Measurements from ENCODE around the gene PRKG1. TPM values are rescaled to one million over a fixed set of nuclear protein-coding genes. Genes with fewer than 3 reads are reported as not detected.

The PRKG1 gene
- total RNA-seq, 1 experiment from 2014 or later: 0.21 TPM

- H3K4me3 Mint-ChIP-seq (ENCODE audit: low read depth, unreplicated experiment): no peak overlapping the region
- BruUV-seq (replicated peaks): no TSS peak
- intact Hi-C loops (cut with micrococcal nuclease; ENCODE audit: unreplicated experiment): no loop called here
- DNase-seq: no peak
- no peaks in the 10 kb centered on the region for H3K4me1 Mint-ChIP-seq (ENCODE audit: low read depth, unreplicated experiment)
- no peaks in the 10 kb centered on the region for H3K36me3 Mint-ChIP-seq (ENCODE audit: insufficient read depth, unreplicated experiment)
- no peak for TF ChIP-seq CTCF (IDR thresholded peaks at IDR 0.05; ENCODE audit: unreplicated experiment)
- no peaks in the 10 kb centered on the region for H3K9me3 Mint-ChIP-seq (ENCODE audit: low read depth, unreplicated experiment)
- H3K27me3 Mint-ChIP-seq (ENCODE audit: unreplicated experiment): peaks cover 19% of the 10 kb centered on the region
- no peak overlapping the region for H3K27ac Mint-ChIP-seq (ENCODE audit: unreplicated experiment)
- CTCF ChIA-PET: no interaction called here
These were observed 911.0 kb downstream of the PRKG1 start for GRCh38 chr10:51985336-51985735.

GRCh38 chr10:51986516-51986915, 912.2 kb downstream of the PRKG1 start:
- intact Hi-C loops (cut with micrococcal nuclease; ENCODE audit: unreplicated experiment): no loop called here
- H3K4me3 Mint-ChIP-seq (ENCODE audit: low read depth, unreplicated experiment): no peak overlapping the region

GRCh38 chr10:51993475-51993874, 919.2 kb downstream of the PRKG1 start:
- CTCF ChIA-PET: no interaction called here
- TF ChIP-seq CTCF (IDR thresholded peaks at IDR 0.05; ENCODE audit: unreplicated experiment): no peak
- no TSS peak for BruUV-seq (replicated peaks)
- Mint-ChIP-seq H3K36me3 (ENCODE audit: insufficient read depth, unreplicated experiment) (no peaks in the 10 kb centered on the region), H3K27me3 (ENCODE audit: unreplicated experiment) (peaks cover 16% of the 10 kb centered on the region), H3K4me1 (ENCODE audit: low read depth, unreplicated experiment) (no peaks in the 10 kb centered on the region), H3K9me3 (ENCODE audit: low read depth, unreplicated experiment) (no peaks in the 10 kb centered on the region), H3K4me3 (ENCODE audit: low read depth, unreplicated experiment) (no peak overlapping the region), H3K27ac (ENCODE audit: unreplicated experiment) (no peak overlapping the region)
- intact Hi-C loops (cut with micrococcal nuclease; ENCODE audit: unreplicated experiment): no loop called here
- DNase-seq: no peak

More at GRCh38 chr10:51986516-51986915, 912.2 kb downstream of the PRKG1 start:
- no peaks in the 10 kb centered on the region for H3K9me3 Mint-ChIP-seq (ENCODE audit: low read depth, unreplicated experiment)
- H3K27me3 Mint-ChIP-seq (ENCODE audit: unreplicated experiment): peaks cover 15% of the 10 kb centered on the region
- no peak overlapping the region for H3K27ac Mint-ChIP-seq (ENCODE audit: unreplicated experiment)
- no peak for DNase-seq
- TF ChIP-seq CTCF (IDR thresholded peaks at IDR 0.05; ENCODE audit: unreplicated experiment): no peak
- CTCF ChIA-PET: no interaction called here
- H3K4me1 Mint-ChIP-seq (ENCODE audit: low read depth, unreplicated experiment): no peaks in the 10 kb centered on the region
- H3K36me3 Mint-ChIP-seq (ENCODE audit: insufficient read depth, unreplicated experiment): no peaks in the 10 kb centered on the region
- no TSS peak for BruUV-seq (replicated peaks)

- Mint-ChIP-seq H3K36me3 (ENCODE audit: insufficient read depth, unreplicated experiment) (no peaks in the 10 kb centered on the region), H3K4me3 (ENCODE audit: low read depth, unreplicated experiment) (no peak overlapping the region), H3K9me3 (ENCODE audit: low read depth, unreplicated experiment) (no peaks in the 10 kb centered on the region), H3K27me3 (ENCODE audit: unreplicated experiment) (peaks cover 30% of the 10 kb centered on the region), H3K27ac (ENCODE audit: unreplicated experiment) (no peak overlapping the region), H3K4me1 (ENCODE audit: low read depth, unreplicated experiment) (no peaks in the 10 kb centered on the region)
- CTCF ChIA-PET: no interaction called here
- intact Hi-C loops (cut with micrococcal nuclease; ENCODE audit: unreplicated experiment): no loop called here
- no TSS peak for BruUV-seq (replicated peaks)
- no peak for TF ChIP-seq CTCF (IDR thresholded peaks at IDR 0.05; ENCODE audit: unreplicated experiment)
- no peak for DNase-seq
These were observed 924.8 kb downstream of the PRKG1 start for GRCh38 chr10:51999096-51999495.
